HCT116 (cell line): Measurements from ENCODE around the gene GOLPH3L. TPM values are rescaled to one million over a fixed set of nuclear protein-coding genes. Genes with fewer than 3 reads are reported as not detected.
A peak's percentile ranks its signal among the peaks of the same experiment; 100 is the strongest.
"Not testable (repeated sequence)": the region's sequence is repeated elsewhere in the genome, so short reads cannot be mapped to it uniquely, and the experiment has no call there.

Experiments used
- ATAC-seq: fragments of 200-7000 bp; cut with Tn5 transposase; 2 replicates; pipeline ENCODE4 v1.9.1; 2020; ENCODE audit warnings: mild to moderate bottlenecking, moderate library complexity
- BruUV-seq: library from RNA; stranded (reverse); fragments of 400-500 nt; replicated peaks from 2 replicates; lab custom pipeline; 2021; lab: Mats Ljungman, UMichigan
- CTCF ChIA-PET: fragments of 300-600 bp; sonication (Branson Sonifier 250); formaldehyde crosslinking; loops from one replicate; lab custom pipeline; 2021; ENCODE audit warnings: antibody characterized with exemption; lab: Charles Lee
- POLR2A ChIA-PET: fragments of 300-600, 350-600 bp; sonication (Branson Sonifier 250); formaldehyde crosslinking; loops from one replicate; lab custom pipeline; 2021; ENCODE audit warnings: antibody characterized with exemption; lab: Charles Lee
- RAD21 ChIA-PET, 2 experiments: fragments of 300-600 bp; sonication (Branson Sonifier 250); formaldehyde crosslinking; loops; one replicate each; lab custom pipeline; 2023; ENCODE audit warnings: low total read pairs in 2 of 2; ENCODE audit not compliant: uncharacterized antibody in 2 of 2, unreplicated experiment in 2 of 2, low non-redundant PET in 1 of 2; lab: Charles Lee
- DNase-seq: peaks from one replicate; pipeline ENCODE4 v3.0.0-alpha.2; 2010; ENCODE audit warnings: low read depth, low spot score
- H2AFZ ChIP-seq: fragments of 200-600 bp; shearing (Covaris generic), sonication (generic); 2 replicates; pipeline ENCODE4 v1.6.1; 2017; ENCODE audit warnings: low read depth, mixed run types, mixed read lengths, antibody characterized with exemption, low read length; ENCODE audit not compliant: poor library complexity, severe bottlenecking
- H3K27ac ChIP-seq: 2 replicates; pipeline ENCODE4 v1.5.1; 2012; ENCODE audit warnings: low read depth, low read length
- H3K27me3 ChIP-seq: fragments of 200-600 bp; sonication (generic); 2 replicates; pipeline ENCODE4 v1.6.1; 2016; ENCODE audit warnings: mixed run types, low read length, mixed read lengths; ENCODE audit not compliant: insufficient read depth
- H3K36me3 ChIP-seq, 2 experiments: fragments of 200-500 bp in 1 of 2; fragments of 200-600 bp in 1 of 2; sonication (Bioruptor generic) in 1 of 2; sonication (generic) in 1 of 2; 2 replicates each; pipeline versions ENCODE4 v1.5.1 to v1.6.1; 2014 to 2016; ENCODE audit warnings: low read length in 2 of 2, inconsistent platforms in 1 of 2, mixed read lengths in 1 of 2, mixed run types in 1 of 2; ENCODE audit not compliant: insufficient read depth in 2 of 2, control insufficient read depth in 1 of 2
- H3K4me1 ChIP-seq, 2 experiments: fragments of 200-600 bp in 1 of 2; sonication (generic) in 1 of 2; 2 replicates each; pipeline versions ENCODE4 v1.5.1 to v1.6.1; 2012 to 2017; ENCODE audit warnings: low read length in 2 of 2, inconsistent platforms in 1 of 2, mild to moderate bottlenecking in 1 of 2, mixed read lengths in 1 of 2, mixed run types in 1 of 2, moderate library complexity in 1 of 2; ENCODE audit not compliant: insufficient read depth in 2 of 2, control insufficient read depth in 1 of 2
- H3K4me2 ChIP-seq: fragments of 200-600 bp; sonication (generic); 2 replicates; pipeline ENCODE4 v1.6.1; 2017; ENCODE audit warnings: mixed run types, low read length, mixed read lengths
- H3K4me3 ChIP-seq, 2 experiments: fragments of 200-600 bp in 1 of 2; sonication (generic) in 1 of 2; replicated peaks in 1 of 2; 2 replicates each; pipeline ENCODE4 v1.5.1; 2011 to 2016; ENCODE audit warnings: low read length in 2 of 2, control low read depth in 1 of 2, low read depth in 1 of 2, mild to moderate bottlenecking in 1 of 2, mixed read lengths in 1 of 2, mixed run types in 1 of 2
- H3K79me2 ChIP-seq: fragments of 200-600 bp; sonication (generic); 2 replicates; pipeline ENCODE4 v1.6.1; 2017; ENCODE audit warnings: mild to moderate bottlenecking, mixed run types, low read length, moderate library complexity, mixed read lengths; ENCODE audit not compliant: insufficient read depth
- H3K9ac ChIP-seq: fragments of 200-600 bp; sonication (generic); 2 replicates; pipeline ENCODE4 v1.6.1; 2016; ENCODE audit warnings: low read length, mixed read lengths
- H3K9me2 ChIP-seq: fragments of 200-600 bp; sonication (generic), shearing (Covaris generic); 2 replicates; pipeline ENCODE4 v1.6.1; 2017; ENCODE audit warnings: mixed run types, mild to moderate bottlenecking, moderate library complexity; ENCODE audit not compliant: insufficient read depth
- H3K9me3 ChIP-seq, 2 experiments: fragments of 200-500 bp in 1 of 2; fragments of 200-600 bp in 1 of 2; sonication (Bioruptor generic) in 1 of 2; sonication (generic) in 1 of 2; 2 replicates each; pipeline ENCODE4 v1.6.1; 2014 to 2017; ENCODE audit warnings: low read length in 2 of 2, mixed read lengths in 2 of 2, inconsistent platforms in 1 of 2, low read depth in 1 of 2, mild to moderate bottlenecking in 1 of 2, mixed run types in 1 of 2, moderate library complexity in 1 of 2; ENCODE audit not compliant: control insufficient read depth in 1 of 2, insufficient read depth in 1 of 2
- H4K20me1 ChIP-seq: fragments of 200-600 bp; sonication (generic), shearing (Covaris generic); 2 replicates; pipeline ENCODE4 v1.6.1; 2017; ENCODE audit warnings: mixed run types, mild to moderate bottlenecking, moderate library complexity; ENCODE audit not compliant: insufficient read depth
- FOSL1 ChIP-seq: IDR thresholded peaks from 2 replicates; pipeline ENCODE4 v1.6.1; 2012; ENCODE audit warnings: low read depth
- JUND ChIP-seq: IDR thresholded peaks from 2 replicates; pipeline ENCODE4 v1.6.1; 2012
- MAX ChIP-seq: IDR thresholded peaks from 2 replicates; pipeline ENCODE4 v1.6.1; 2012
- RAD21 ChIP-seq: IDR thresholded peaks from 2 replicates; pipeline ENCODE4 v1.6.1; 2012; ENCODE audit warnings: low read depth, mild to moderate bottlenecking
- REST ChIP-seq: IDR thresholded peaks from 2 replicates; pipeline ENCODE4 v1.6.1; 2012; ENCODE audit warnings: low read depth
- SIN3A ChIP-seq: IDR thresholded peaks from 2 replicates; pipeline ENCODE4 v1.6.1; 2012; ENCODE audit warnings: low read depth
- TCF7L2 ChIP-seq: IDR thresholded peaks from 2 replicates; pipeline ENCODE4 v1.7.0; 2011; ENCODE audit warnings: borderline replicate concordance, inconsistent platforms; ENCODE audit not compliant: insufficient read depth, insufficient read length; ENCODE audit errors: extremely low read depth
- ZNF274 ChIP-seq: fragments of 200-500 bp; sonication (Bioruptor generic); IDR thresholded peaks from 2 replicates; pipeline ENCODE4 v1.6.1; 2014; ENCODE audit warnings: mild to moderate bottlenecking, low read depth, low read length, inconsistent platforms
- intact Hi-C: fragments of 100-400 bp; cut with micrococcal nuclease; formaldehyde crosslinking; loops from 2 replicates; pipeline ENCODE4 v1.10.0; 2022
- total RNA-seq: library from RNA; stranded (reverse); gene quantifications from one replicate; pipeline ENCODE4 v1.2.1, GENCODE V29; 2021; ENCODE audit not compliant: unreplicated experiment

GOLPH3L gene
- total RNA-seq, 1 experiment from 2014 or later: 28.0 TPM

GRCh38 chr1:150720098-150720497 lies 23.1 kb upstream of the GOLPH3L start:
- H3K36me3 ChIP-seq: no peaks in the 10 kb centered on the region
- TF ChIP-seq RAD21 (no peak), SIN3A (no peak), JUND (no peak), ZNF274 (no peak), MAX (no peak), TCF7L2 (no peak)
- H3K9me3 ChIP-seq: no peaks in the 10 kb centered on the region
- ATAC-seq: no peak
- H3K27me3 ChIP-seq: no peaks in the 10 kb centered on the region
- no peak for DNase-seq
- no peak overlapping the region for H2AFZ ChIP-seq
- no peak overlapping the region for H3K4me3 ChIP-seq
- no peaks in the 10 kb centered on the region for H4K20me1 ChIP-seq
- no peaks in the 10 kb centered on the region for H3K9me2 ChIP-seq
- ChIA-PET RAD21 (no interaction called here), CTCF (no interaction called here), POLR2A (no interaction called here)
- H3K4me2 ChIP-seq: no peak overlapping the region
- H3K4me1 ChIP-seq: no peaks in the 10 kb centered on the region
- H3K79me2 ChIP-seq: no peaks in the 10 kb centered on the region
- H3K27ac ChIP-seq: no peak overlapping the region
- intact Hi-C loops: no loop called here
- BruUV-seq: no TSS peak
- H3K9ac ChIP-seq: no peak overlapping the region

GRCh38 chr1:150718225-150718891 lies 21.4 kb upstream of the GOLPH3L start:
- intact Hi-C loops: no loop called here
- Histone ChIP-seq H3K27ac (no peak overlapping the region), H3K9ac (no peak overlapping the region), H3K4me2 (no peak overlapping the region), H3K4me1 (no peaks in the 10 kb centered on the region), H3K9me2 (no peaks in the 10 kb centered on the region), H3K9me3 (no peaks in the 10 kb centered on the region), H2AFZ (no peak overlapping the region), H4K20me1 (no peaks in the 10 kb centered on the region), H3K4me3 (no peak overlapping the region), H3K27me3 (no peaks in the 10 kb centered on the region)
- ChIA-PET RAD21 (no interaction called here), CTCF (no interaction called here)
- no TSS peak for BruUV-seq
- no peak for ATAC-seq
- no peak for DNase-seq
- no peak for TF ChIP-seq FOSL1
- no peak for TF ChIP-seq JUND
- TF ChIP-seq REST: no peak
- TF ChIP-seq, all 23 proteins: peak for 0
- POLR2A ChIA-PET: no interaction called here
- H3K36me3 ChIP-seq: no peaks in the 10 kb centered on the region
- no peaks in the 10 kb centered on the region for H3K79me2 ChIP-seq

GRCh38 chr1:150709031-150709430 lies 12.1 kb upstream of the GOLPH3L start:
- H3K4me1 ChIP-seq, POLR2A ChIA-PET, H4K20me1 ChIP-seq, H3K9me2 ChIP-seq, H3K79me2 ChIP-seq, H3K27me3 ChIP-seq, intact Hi-C loops, ATAC-seq, H3K4me3 ChIP-seq, H3K4me2 ChIP-seq, H3K27ac ChIP-seq, CTCF ChIA-PET, H3K9me3 ChIP-seq, BruUV-seq, DNase-seq, H3K9ac ChIP-seq, H3K36me3 ChIP-seq, RAD21 ChIA-PET: not testable (repeated sequence)
- peak overlapping the region; percentile 69 for H2AFZ ChIP-seq
